GM13976 (cell line): ENCODE results near the gene NCBP3.

Experiments used
- DNase-seq: peaks from one replicate; pipeline ENCODE4 v3.0.0; 2012; ENCODE audit warnings: low spot score
- CTCF ChIP-seq: IDR thresholded peaks from 2 replicates; pipeline ENCODE4 v1.5.1; 2012; ENCODE audit warnings: borderline replicate concordance, mild to moderate bottlenecking; ENCODE audit not compliant: insufficient read depth; ENCODE audit errors: extremely low read depth, missing control alignments, control extremely low read depth
- in situ Hi-C: fragments of 300-500 bp; cut with MboI; formaldehyde crosslinking; loops from one replicate; pipeline ENCODE4 v1.12.0; 2022; ENCODE audit warnings: low sequenced_read_pairs, mixed read lengths, inconsistent platforms; ENCODE audit not compliant: unreplicated experiment

The NCBP3 gene

GRCh38 chr17:3880983-3881382, 34.9 kb upstream of the NCBP3 start:
- in situ Hi-C loops: no loop called here
- DNase-seq: no peak
- no peak for TF ChIP-seq CTCF

GRCh38 chr17:3879591-3880417, 33.8 kb upstream of the NCBP3 start:
- TF ChIP-seq CTCF: no peak
- in situ Hi-C loops: no loop called here
- DNase-seq: no peak

- in situ Hi-C loops: no loop called here
These were observed 33.1 kb upstream of the NCBP3 start for GRCh38 chr17:3879186-3879585.

GRCh38 chr17:3877220-3877619, 31.2 kb upstream of the NCBP3 start:
- DNase-seq: no peak
- in situ Hi-C loops: no loop called here
- no peak for TF ChIP-seq CTCF

More at GRCh38 chr17:3879186-3879585, 33.1 kb upstream of the NCBP3 start:
- TF ChIP-seq CTCF: no peak
- DNase-seq: no peak

GRCh38 chr17:3875317-3875716, 29.3 kb upstream of the NCBP3 start:
- DNase-seq: no peak
- no peak for TF ChIP-seq CTCF
- in situ Hi-C loops: no loop called here

GRCh38 chr17:3873862-3874261, 27.8 kb upstream of the NCBP3 start:
- no peak for TF ChIP-seq CTCF
- in situ Hi-C loops: no loop called here
- DNase-seq: no peak
